ENCODE data around the gene GPR68.

DNA sequence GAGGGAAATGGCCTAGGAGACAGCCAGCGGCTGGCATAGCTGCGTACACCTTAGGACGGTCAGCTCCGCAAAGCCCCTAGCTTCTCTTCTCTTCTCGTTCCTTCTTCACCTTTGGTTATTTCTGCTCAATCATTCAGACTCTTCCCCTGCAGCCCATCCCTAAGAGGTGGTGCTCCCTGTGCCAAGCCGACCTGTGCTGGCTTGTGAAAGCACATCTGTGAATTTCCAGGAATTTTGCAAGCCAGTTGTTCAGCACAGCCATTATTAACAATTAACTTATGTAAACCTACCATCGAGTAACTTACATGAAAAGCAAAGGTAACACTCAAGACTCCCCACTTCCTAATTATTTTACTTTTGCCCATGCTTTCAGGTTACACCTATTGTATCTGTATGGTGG lies 20.9 kb upstream of the GPR68 start:
- TF ChIP-seq, protein P1, sequence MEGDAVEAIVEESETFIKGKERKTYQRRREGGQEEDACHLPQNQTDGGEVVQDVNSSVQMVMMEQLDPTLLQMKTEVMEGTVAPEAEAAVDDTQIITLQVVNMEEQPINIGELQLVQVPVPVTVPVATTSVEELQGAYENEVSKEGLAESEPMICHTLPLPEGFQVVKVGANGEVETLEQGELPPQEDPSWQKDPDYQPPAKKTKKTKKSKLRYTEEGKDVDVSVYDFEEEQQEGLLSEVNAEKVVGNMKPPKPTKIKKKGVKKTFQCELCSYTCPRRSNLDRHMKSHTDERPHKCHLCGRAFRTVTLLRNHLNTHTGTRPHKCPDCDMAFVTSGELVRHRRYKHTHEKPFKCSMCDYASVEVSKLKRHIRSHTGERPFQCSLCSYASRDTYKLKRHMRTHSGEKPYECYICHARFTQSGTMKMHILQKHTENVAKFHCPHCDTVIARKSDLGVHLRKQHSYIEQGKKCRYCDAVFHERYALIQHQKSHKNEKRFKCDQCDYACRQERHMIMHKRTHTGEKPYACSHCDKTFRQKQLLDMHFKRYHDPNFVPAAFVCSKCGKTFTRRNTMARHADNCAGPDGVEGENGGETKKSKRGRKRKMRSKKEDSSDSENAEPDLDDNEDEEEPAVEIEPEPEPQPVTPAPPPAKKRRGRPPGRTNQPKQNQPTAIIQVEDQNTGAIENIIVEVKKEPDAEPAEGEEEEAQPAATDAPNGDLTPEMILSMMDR (IDR thresholded peaks at IDR 0.05): no peak
- TF ChIP-seq SIN3A (IDR thresholded peaks at IDR 0.05; ENCODE audit: borderline replicate concordance, insufficient read depth, low read depth, low read length) (no peak), POLR2AphosphoS5 (IDR thresholded peaks at IDR 0.05; ENCODE audit: low read depth, low read length) (no peak)

Data from Panc1 (cell line).